Subcutaneous abdominal adipose tissue (tissue), 5 donors: ENCODE measurements around the gene CFAP57.
"Not testable (repeated sequence)": the region's sequence is repeated elsewhere in the genome, so short reads cannot be mapped to it uniquely, and the experiment has no call there.

Source experiments
- H3K27ac ChIP-seq: one replicate; pipeline ENCODE4 v1.7.0; 2013; ENCODE audit warnings: low read depth, mild to moderate bottlenecking, inconsistent platforms, low read length, moderate library complexity
- H3K27me3 ChIP-seq, 5 donors: one replicate each; pipeline ENCODE4 v1.7.0; 2013; ENCODE audit warnings: low read length in 5 of 5, inconsistent platforms in 1 of 5; ENCODE audit not compliant: control insufficient read depth in 5 of 5, insufficient read depth in 4 of 5
- H3K36me3 ChIP-seq, 5 donors: one replicate each; pipeline ENCODE4 v1.7.0; 2013; ENCODE audit warnings: low read length in 5 of 5; ENCODE audit not compliant: control insufficient read depth in 5 of 5, insufficient read depth in 5 of 5
- H3K4me1 ChIP-seq, 5 donors: one replicate each; pipeline ENCODE4 v1.7.0; 2013; ENCODE audit warnings: low read length in 5 of 5, mild to moderate bottlenecking in 3 of 5, moderate library complexity in 1 of 5; ENCODE audit not compliant: control insufficient read depth in 5 of 5, insufficient read depth in 5 of 5
- H3K4me3 ChIP-seq, 5 donors: one replicate each; pipeline ENCODE4 v1.7.0; 2013; ENCODE audit warnings: low read length in 5 of 5, low read depth in 1 of 5
- H3K9ac ChIP-seq, 5 donors: one replicate each; pipeline ENCODE4 v1.7.0; 2013; ENCODE audit warnings: low read length in 5 of 5, mild to moderate bottlenecking in 4 of 5, moderate library complexity in 3 of 5
- H3K9me3 ChIP-seq, 5 donors: one replicate each; pipeline ENCODE4 v1.7.0; 2013; ENCODE audit warnings: low read length in 5 of 5; ENCODE audit not compliant: control insufficient read depth in 5 of 5
- donor health status: healthy.
- donor health status: healthy.
- donor health status: healthy.
- donor health status: healthy.
- donor health status: healthy.

Gene CFAP57

GRCh38 chr1:43171876-43172526, at the start of gene CFAP57, which contains the start of gene EBNA1BP2:
Gene CFAP57, plus strand, starts transcription at chr1:43172330. Its CDS starts 424 bp downstream, at chr1:43172754.
Gene EBNA1BP2, minus strand, starts transcription at chr1:43172290. Its CDS starts 172 bp downstream, at chr1:43172118.
- H3K27me3 ChIP-seq: peaks cover under 1 to 10% (median 7%) of the 10 kb centered on the region in 5 donors
- H3K4me1 ChIP-seq: peaks cover 5 to 16% (median 15%) of the 10 kb centered on the region in 5 donors
- H3K9ac ChIP-seq: peak within 1 kb of the TSS; percentile 71 to 89 (median 82)
- no peaks in the 10 kb centered on the region for H3K9me3 ChIP-seq
- peak within 1 kb of the TSS; percentile 47 for H3K27ac ChIP-seq
- H3K36me3 ChIP-seq: peaks cover 14 to 38% (median 25%) of the 10 kb centered on the region in 5 donors
- peak within 1 kb of the TSS; percentile 95 to 99 (median 96) for H3K4me3 ChIP-seq

- Histone ChIP-seq H3K9ac (no peak overlapping the region), H3K4me1 (no peaks in the 10 kb centered on the region), H3K9me3 (no peaks in the 10 kb centered on the region), H3K27me3 (peaks cover 0 to 2% (median 0%) of the 10 kb centered on the region in 5 donors), H3K4me3 (no peak overlapping the region), H3K36me3 (no peaks in the 10 kb centered on the region), H3K27ac (no peak overlapping the region)
Measured at GRCh38 chr1:43123031-43123430, 49.1 kb upstream of the CFAP57 start.

GRCh38 chr1:43128816-43129215, 43.3 kb upstream of the CFAP57 start:
- H3K9me3 ChIP-seq: no peaks in the 10 kb centered on the region
- peaks cover 0 to 6% (median 0%) of the 10 kb centered on the region in 5 donors for H3K27me3 ChIP-seq
- peaks cover 0 to 7% (median 5%) of the 10 kb centered on the region in 5 donors for H3K4me1 ChIP-seq
- no peak overlapping the region for H3K9ac ChIP-seq
- H3K27ac ChIP-seq: no peak overlapping the region
- H3K36me3 ChIP-seq: no peaks in the 10 kb centered on the region
- no peak overlapping the region for H3K4me3 ChIP-seq

GRCh38 chr1:43129426-43129825, 42.7 kb upstream of the CFAP57 start:
- H3K36me3 ChIP-seq: no peaks in the 10 kb centered on the region
- H3K4me3 ChIP-seq: no peak overlapping the region
- peaks cover 0 to 12% (median 7%) of the 10 kb centered on the region in 5 donors for H3K4me1 ChIP-seq
- H3K9ac ChIP-seq: no peak overlapping the region
- peaks cover 0 to 6% (median 0%) of the 10 kb centered on the region in 5 donors for H3K27me3 ChIP-seq
- H3K27ac ChIP-seq: no peak overlapping the region
- no peaks in the 10 kb centered on the region for H3K9me3 ChIP-seq

- Histone ChIP-seq H3K36me3 (no peaks in the 10 kb centered on the region), H3K27me3 (peaks cover 0 to 6% (median 0%) of the 10 kb centered on the region in 5 donors), H3K9ac (no peak overlapping the region), H3K4me1 (peaks cover 0 to 12% (median 7%) of the 10 kb centered on the region in 5 donors), H3K4me3 (no peak overlapping the region), H3K27ac (no peak overlapping the region), H3K9me3 (no peaks in the 10 kb centered on the region)
Measured at GRCh38 chr1:43134068-43134467, 38.1 kb upstream of the CFAP57 start.

- Histone ChIP-seq H3K4me3 (no peak overlapping the region), H3K27me3 (peaks cover 0 to 2% (median 0%) of the 10 kb centered on the region in 5 donors), H3K27ac (no peak overlapping the region), H3K9ac (no peak overlapping the region), H3K4me1 (peaks cover 0 to 8% (median 1%) of the 10 kb centered on the region in 5 donors), H3K9me3 (peaks cover 0 to 1% (median 0%) of the 10 kb centered on the region in 5 donors), H3K36me3 (no peaks in the 10 kb centered on the region)
Measured at GRCh38 chr1:43134640-43135039, 37.5 kb upstream of the CFAP57 start.

- Histone ChIP-seq H3K9me3 (peaks cover 0 to 5% (median 0%) of the 10 kb centered on the region in 5 donors), H3K4me1 (peaks cover 0 to 6% (median 0%) of the 10 kb centered on the region in 5 donors), H3K27ac (no peak overlapping the region), H3K27me3 (no peaks in the 10 kb centered on the region), H3K9ac (no peak overlapping the region), H3K36me3 (no peaks in the 10 kb centered on the region), H3K4me3 (no peak overlapping the region)
Measured at GRCh38 chr1:43135857-43136781, 36.0 kb upstream of the CFAP57 start.

- no peak overlapping the region for H3K9ac ChIP-seq
- no peaks in the 10 kb centered on the region for H3K36me3 ChIP-seq
- H3K27me3 ChIP-seq: no peaks in the 10 kb centered on the region
- H3K9me3 ChIP-seq: peaks cover 0 to 5% (median 0%) of the 10 kb centered on the region in 5 donors
- no peak overlapping the region for H3K4me3 ChIP-seq
- H3K4me1 ChIP-seq: peaks cover 0 to 6% (median 0%) of the 10 kb centered on the region in 5 donors
- no peak overlapping the region for H3K27ac ChIP-seq
Measured at GRCh38 chr1:43137445-43138052, 34.6 kb upstream of the CFAP57 start.

GRCh38 chr1:43139295-43139694, 32.8 kb upstream of the CFAP57 start:
- H3K9me3 ChIP-seq, H3K4me1 ChIP-seq, H3K4me3 ChIP-seq, H3K36me3 ChIP-seq, H3K27me3 ChIP-seq, H3K27ac ChIP-seq, H3K9ac ChIP-seq: not testable (repeated sequence)
